Prostate gland (tissue), 2 donors: ENCODE measurements around the gene PLCG2.

Source experiments
- CTCF ChIP-seq, 4 experiments: fragments of 200-600 bp in 2 of 4; fragments of 450-650 bp in 2 of 4; sonication (generic) in 2 of 4; IDR thresholded peaks; 1 replicate in 3 of 4; 2 replicates in 1 of 4; pipeline ENCODE4 v1.5.1; 2016 to 2019; ENCODE audit warnings: antibody characterized with exemption in 4 of 4, mild to moderate bottlenecking in 2 of 4, moderate library complexity in 2 of 4
- POLR2A ChIP-seq: fragments of 450-650 bp; IDR thresholded peaks from one replicate; pipeline ENCODE4 v1.6.1; 2016; ENCODE audit warnings: antibody characterized with exemption, mild to moderate bottlenecking
- POLR2AphosphoS5 ChIP-seq: sonication (generic); formaldehyde crosslinking; IDR thresholded peaks from one replicate; pipeline ENCODE4 v1.6.1; 2017; ENCODE audit warnings: antibody characterized with exemption

- TF ChIP-seq CTCF (IDR thresholded peaks at IDR 0.05) (no peak), POLR2A (no peak), POLR2AphosphoS5 (no peak)
Measured at GRCh38 chr16:81752225-81752875, 26.7 kb upstream of the PLCG2 start.
